Amygdala (tissue), 56 donors: ENCODE data around the gene TP53AIP1.

Source experiments
- DNase-seq, 56 donors: peaks; one replicate each; lab custom pipeline; 2025; lab: John Stamatoyannopoulos, UW

TP53AIP1 gene

GRCh38 chr11:128946648-128947047, 4.0 kb upstream of the TP53AIP1 start:
- DNase-seq = no peak

- no peak for DNase-seq
Measured at GRCh38 chr11:128943428-128943976, 831 bp upstream of the TP53AIP1 start.

- no peak for DNase-seq
Measured at GRCh38 chr11:128942272-128942612, 429 bp downstream of the TP53AIP1 start.

- no peak for DNase-seq
Measured at GRCh38 chr11:128941573-128942271, 949 bp downstream of the TP53AIP1 start.

- DNase-seq = peak in 1 of 56 donors; percentile 23
Measured at GRCh38 chr11:128941110-128941509, 1.6 kb downstream of the TP53AIP1 start.

GRCh38 chr11:128940603-128941002, 2.1 kb downstream of the TP53AIP1 start:
- no peak for DNase-seq

GRCh38 chr11:128940156-128940555, 2.5 kb downstream of the TP53AIP1 start:
- no peak for DNase-seq

GRCh38 chr11:128939591-128939990, 3.1 kb downstream of the TP53AIP1 start:
- no peak for DNase-seq

GRCh38 chr11:128938156-128938885, 4.3 kb downstream of the TP53AIP1 start:
- no peak for DNase-seq

GRCh38 chr11:128937480-128937879, 5.2 kb downstream of the TP53AIP1 start:
- no peak for DNase-seq

GRCh38 chr11:128936606-128937251, 5.9 kb downstream of the TP53AIP1 start:
- no peak for DNase-seq

- no peak for DNase-seq
Measured at GRCh38 chr11:128934926-128935325, 7.7 kb downstream of the TP53AIP1 start.

GRCh38 chr11:128934351-128934750, 8.3 kb downstream of the TP53AIP1 start:
- no peak for DNase-seq

GRCh38 chr11:128933481-128934178, 9.0 kb downstream of the TP53AIP1 start:
- no peak for DNase-seq

GRCh38 chr11:128931668-128932067, 11.0 kb downstream of the TP53AIP1 start:
- DNase-seq = no peak

- no peak for DNase-seq
Measured at GRCh38 chr11:128931066-128931465, 11.6 kb downstream of the TP53AIP1 start.

GRCh38 chr11:128929991-128930390, 12.7 kb downstream of the TP53AIP1 start:
- DNase-seq = no peak

GRCh38 chr11:128929468-128929867, 13.2 kb downstream of the TP53AIP1 start:
- DNase-seq = no peak

- DNase-seq = no peak
Measured at GRCh38 chr11:128928400-128928799, 14.3 kb downstream of the TP53AIP1 start.

- no peak for DNase-seq
Measured at GRCh38 chr11:128927683-128928336, 14.9 kb downstream of the TP53AIP1 start.
